Measurements from ENCODE around the gene PRRX1.

GRCh38 chr1:170696591-170697290 lies 32.8 kb downstream of the PRRX1 start:
- no peak for TF ChIP-seq EZH2 (IDR thresholded peaks at IDR 0.05; ENCODE audit: borderline replicate concordance, low read length)
- TF ChIP-seq CTCF (conservative IDR thresholded peaks at IDR 0.05 in 1 of 2, IDR thresholded peaks at IDR 0.05 in 1 of 2; ENCODE audit: extremely low read depth in 1 of 2, insufficient read depth in 1 of 2, low read depth in 1 of 2, low read length in 2 of 2): no peak
